Measurements from ENCODE around the gene SLC16A7. TPM values are rescaled to one million over a fixed set of nuclear protein-coding genes. Genes with fewer than 3 reads are reported as not detected.

The SLC16A7 gene
- total RNA-seq, 1 donor from 2014 or later = 11.2 TPM

DNA sequence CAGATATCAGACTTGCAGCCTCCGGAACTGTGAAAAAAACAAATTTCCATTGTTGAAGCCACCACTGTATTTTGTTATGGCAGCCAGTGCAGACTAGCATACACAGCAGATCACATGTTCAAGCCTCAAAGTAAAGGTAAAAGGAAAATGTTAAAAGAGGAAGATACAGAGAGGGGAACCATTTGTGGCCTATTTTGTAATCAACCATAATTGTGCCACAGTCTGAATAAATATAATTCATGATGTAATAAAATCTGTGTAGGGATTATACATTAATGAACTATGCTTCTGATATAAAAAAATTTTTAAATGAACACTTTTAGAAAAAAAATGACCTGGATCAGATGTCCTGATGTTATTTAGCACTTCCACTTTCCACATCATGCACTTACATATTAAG, 79.6 kb downstream of the SLC16A7 start:
- TF ChIP-seq, protein P1, sequence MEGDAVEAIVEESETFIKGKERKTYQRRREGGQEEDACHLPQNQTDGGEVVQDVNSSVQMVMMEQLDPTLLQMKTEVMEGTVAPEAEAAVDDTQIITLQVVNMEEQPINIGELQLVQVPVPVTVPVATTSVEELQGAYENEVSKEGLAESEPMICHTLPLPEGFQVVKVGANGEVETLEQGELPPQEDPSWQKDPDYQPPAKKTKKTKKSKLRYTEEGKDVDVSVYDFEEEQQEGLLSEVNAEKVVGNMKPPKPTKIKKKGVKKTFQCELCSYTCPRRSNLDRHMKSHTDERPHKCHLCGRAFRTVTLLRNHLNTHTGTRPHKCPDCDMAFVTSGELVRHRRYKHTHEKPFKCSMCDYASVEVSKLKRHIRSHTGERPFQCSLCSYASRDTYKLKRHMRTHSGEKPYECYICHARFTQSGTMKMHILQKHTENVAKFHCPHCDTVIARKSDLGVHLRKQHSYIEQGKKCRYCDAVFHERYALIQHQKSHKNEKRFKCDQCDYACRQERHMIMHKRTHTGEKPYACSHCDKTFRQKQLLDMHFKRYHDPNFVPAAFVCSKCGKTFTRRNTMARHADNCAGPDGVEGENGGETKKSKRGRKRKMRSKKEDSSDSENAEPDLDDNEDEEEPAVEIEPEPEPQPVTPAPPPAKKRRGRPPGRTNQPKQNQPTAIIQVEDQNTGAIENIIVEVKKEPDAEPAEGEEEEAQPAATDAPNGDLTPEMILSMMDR (IDR thresholded peaks at IDR 0.05; ENCODE audit: partially characterized antibody, unreplicated experiment) = no peak
- no peak for DNase-seq
- H3K27ac Mint-ChIP-seq (ENCODE audit: unreplicated experiment) = no peak overlapping the region
- H3K36me3 Mint-ChIP-seq (ENCODE audit: unreplicated experiment) = no peaks in the 10 kb centered on the region
- no peaks in the 10 kb centered on the region for H3K27me3 Mint-ChIP-seq (ENCODE audit: unreplicated experiment)
- H3K4me1 Mint-ChIP-seq (ENCODE audit: low read depth, unreplicated experiment) = no peaks in the 10 kb centered on the region
- no peaks in the 10 kb centered on the region for H3K9me3 Mint-ChIP-seq (ENCODE audit: unreplicated experiment)
- no peak overlapping the region for H3K4me3 Mint-ChIP-seq (ENCODE audit: unreplicated experiment)

DNA sequence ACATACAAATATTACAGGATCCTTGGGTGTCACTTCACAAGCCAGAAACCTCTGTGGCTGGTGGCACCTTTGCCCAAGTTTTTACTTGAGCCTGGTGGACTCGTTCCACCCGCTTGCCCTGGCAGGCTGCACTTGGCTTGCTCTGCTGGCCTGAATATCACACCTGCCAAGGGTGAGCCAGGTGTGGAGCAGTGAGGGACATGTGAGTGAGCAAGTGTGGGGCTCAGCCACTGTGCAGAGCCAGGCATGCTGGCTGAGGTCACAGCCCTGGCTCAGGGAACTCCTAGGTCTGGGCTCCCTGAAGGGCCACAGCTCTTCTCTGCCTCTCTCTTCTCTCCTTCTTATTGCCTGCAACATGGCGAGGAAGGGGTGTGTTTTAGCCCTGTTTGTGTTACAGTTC, 82.0 kb downstream of the SLC16A7 start:
- no peaks in the 10 kb centered on the region for H3K4me1 Mint-ChIP-seq (ENCODE audit: low read depth, unreplicated experiment)
- H3K9me3 Mint-ChIP-seq (ENCODE audit: unreplicated experiment) = no peaks in the 10 kb centered on the region
- no peak overlapping the region for H3K4me3 Mint-ChIP-seq (ENCODE audit: unreplicated experiment)
- no peaks in the 10 kb centered on the region for H3K36me3 Mint-ChIP-seq (ENCODE audit: unreplicated experiment)
- H3K27ac Mint-ChIP-seq (ENCODE audit: unreplicated experiment) = no peak overlapping the region
- TF ChIP-seq, protein P1 (IDR thresholded peaks at IDR 0.05; ENCODE audit: partially characterized antibody, unreplicated experiment) = no peak
- no peak for DNase-seq
- H3K27me3 Mint-ChIP-seq (ENCODE audit: unreplicated experiment) = no peaks in the 10 kb centered on the region

DNA sequence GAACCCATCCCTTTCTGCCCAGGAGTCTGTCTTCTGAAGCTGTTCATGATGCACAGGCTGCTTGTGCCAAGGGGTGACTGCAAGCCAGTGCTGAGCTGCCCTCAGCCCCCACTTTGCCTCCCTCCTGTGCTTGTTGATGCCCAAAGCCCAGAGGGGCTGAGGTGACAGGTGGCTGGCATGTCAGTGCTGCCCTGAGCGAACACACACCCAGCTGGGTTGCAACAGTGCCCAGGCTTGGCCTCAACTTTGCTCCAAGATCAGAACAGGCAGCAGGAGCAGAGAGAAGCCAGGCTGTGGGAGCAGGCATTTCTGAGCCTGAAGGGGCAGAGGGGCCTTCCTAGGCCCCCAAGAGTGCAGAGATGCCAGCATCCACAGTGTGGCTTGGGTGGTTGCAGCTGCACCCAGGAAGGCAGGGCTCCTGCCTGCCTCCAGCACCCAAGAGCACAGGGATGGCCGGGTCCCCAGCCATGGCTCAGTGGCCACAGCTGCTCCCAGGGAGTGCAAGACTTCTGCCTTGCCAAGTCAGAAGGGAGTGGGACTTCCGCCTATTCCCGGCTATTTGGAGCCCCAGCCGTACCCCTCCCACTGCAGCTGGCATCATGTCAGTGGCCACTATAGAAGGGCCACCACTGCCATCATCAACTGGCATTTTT, 83.1 kb downstream of the SLC16A7 start:
- H3K27ac Mint-ChIP-seq (ENCODE audit: unreplicated experiment) = no peak overlapping the region
- TF ChIP-seq, protein P1 (IDR thresholded peaks at IDR 0.05; ENCODE audit: partially characterized antibody, unreplicated experiment) = no peak
- H3K4me1 Mint-ChIP-seq (ENCODE audit: low read depth, unreplicated experiment) = no peaks in the 10 kb centered on the region
- no peak for DNase-seq
- no peaks in the 10 kb centered on the region for H3K9me3 Mint-ChIP-seq (ENCODE audit: unreplicated experiment)
- no peaks in the 10 kb centered on the region for H3K27me3 Mint-ChIP-seq (ENCODE audit: unreplicated experiment)
- no peaks in the 10 kb centered on the region for H3K36me3 Mint-ChIP-seq (ENCODE audit: unreplicated experiment)
- H3K4me3 Mint-ChIP-seq (ENCODE audit: unreplicated experiment) = no peak overlapping the region

DNA sequence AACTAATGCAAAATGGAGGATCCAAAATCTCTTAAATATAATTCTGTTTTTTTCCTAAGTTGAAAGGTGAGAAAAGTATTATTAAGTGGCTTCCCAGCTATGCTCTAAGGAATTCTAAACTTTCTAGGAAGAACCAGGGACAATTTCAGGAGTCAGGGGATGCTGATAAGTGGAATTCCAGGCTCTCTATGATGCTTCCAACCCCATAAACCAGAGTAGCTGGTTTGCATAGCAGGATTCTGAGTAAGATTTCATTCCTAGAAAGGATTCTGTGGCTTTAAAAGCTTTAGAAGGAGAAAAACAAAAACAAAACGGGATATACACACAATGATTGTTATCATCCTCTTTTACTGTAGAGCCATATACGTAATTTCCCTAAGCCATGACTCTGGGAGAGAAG, 93.9 kb downstream of the SLC16A7 start:
- no peak overlapping the region for H3K27ac Mint-ChIP-seq (ENCODE audit: unreplicated experiment)
- DNase-seq = no peak
- H3K4me1 Mint-ChIP-seq (ENCODE audit: low read depth, unreplicated experiment) = no peaks in the 10 kb centered on the region
- TF ChIP-seq, protein P1 (IDR thresholded peaks at IDR 0.05; ENCODE audit: partially characterized antibody, unreplicated experiment) = no peak
- H3K4me3 Mint-ChIP-seq (ENCODE audit: unreplicated experiment) = no peak overlapping the region
- peaks cover 2% of the 10 kb centered on the region for H3K9me3 Mint-ChIP-seq (ENCODE audit: unreplicated experiment)
- no peaks in the 10 kb centered on the region for H3K36me3 Mint-ChIP-seq (ENCODE audit: unreplicated experiment)
- H3K27me3 Mint-ChIP-seq (ENCODE audit: unreplicated experiment) = peaks cover 2% of the 10 kb centered on the region

DNA sequence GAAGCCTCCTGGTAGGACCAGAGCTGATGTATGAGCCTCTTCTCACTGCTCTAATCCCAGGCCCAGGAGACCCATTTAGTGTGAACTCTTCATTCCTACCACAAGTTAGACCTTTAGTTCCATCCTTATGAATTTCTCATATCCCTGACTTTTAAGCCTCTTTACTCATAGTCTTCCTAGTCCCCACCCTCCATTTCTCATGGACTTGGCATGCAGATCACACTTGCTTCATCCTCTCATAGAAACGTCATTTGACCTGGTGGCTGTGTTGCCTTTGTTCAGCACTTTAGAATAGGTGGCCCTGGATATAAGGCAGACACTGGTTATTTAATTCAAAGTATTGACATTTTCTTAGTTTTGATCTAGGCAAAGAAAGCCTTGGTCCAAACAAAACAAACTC, 99.5 kb downstream of the SLC16A7 start:
- no peaks in the 10 kb centered on the region for H3K27me3 Mint-ChIP-seq (ENCODE audit: unreplicated experiment)
- peaks cover 2% of the 10 kb centered on the region for H3K9me3 Mint-ChIP-seq (ENCODE audit: unreplicated experiment)
- H3K4me3 Mint-ChIP-seq (ENCODE audit: unreplicated experiment) = no peak overlapping the region
- no peaks in the 10 kb centered on the region for H3K4me1 Mint-ChIP-seq (ENCODE audit: low read depth, unreplicated experiment)
- H3K36me3 Mint-ChIP-seq (ENCODE audit: unreplicated experiment) = no peaks in the 10 kb centered on the region
- TF ChIP-seq, protein P1 (IDR thresholded peaks at IDR 0.05; ENCODE audit: partially characterized antibody, unreplicated experiment) = no peak
- H3K27ac Mint-ChIP-seq (ENCODE audit: unreplicated experiment) = no peak overlapping the region
- DNase-seq = no peak
